Skeletal muscle tissue (tissue), 4 donors: ENCODE measurements around the gene CNPY1. TPM values are rescaled to one million over a fixed set of nuclear protein-coding genes. Genes with fewer than 3 reads are reported as not detected.
"Not testable (repeated sequence)": the region's sequence is repeated elsewhere in the genome, so short reads cannot be mapped to it uniquely, and the experiment has no call there.

Source experiments
- H3K27ac ChIP-seq: one replicate; pipeline ENCODE4 v1.7.0; 2013; ENCODE audit warnings: mild to moderate bottlenecking, low read depth, low read length, inconsistent platforms
- H3K27me3 ChIP-seq, 3 donors: one replicate each; pipeline ENCODE4 v1.7.0; 2013; ENCODE audit warnings: low read length in 3 of 3; ENCODE audit not compliant: control insufficient read depth in 3 of 3, insufficient read depth in 3 of 3
- H3K36me3 ChIP-seq, 3 donors: one replicate each; pipeline ENCODE4 v1.7.0; 2013; ENCODE audit warnings: low read length in 3 of 3; ENCODE audit not compliant: control insufficient read depth in 3 of 3, insufficient read depth in 3 of 3
- H3K4me1 ChIP-seq, 3 donors: one replicate each; pipeline ENCODE4 v1.7.0; 2013; ENCODE audit warnings: low read length in 3 of 3, mild to moderate bottlenecking in 3 of 3; ENCODE audit not compliant: control insufficient read depth in 3 of 3, insufficient read depth in 3 of 3
- H3K4me3 ChIP-seq, 3 donors: one replicate each; pipeline ENCODE4 v1.7.0; 2013; ENCODE audit warnings: low read length in 3 of 3
- H3K9ac ChIP-seq, 3 donors: one replicate each; pipeline ENCODE4 v1.7.0; 2013; ENCODE audit warnings: low read length in 3 of 3, mild to moderate bottlenecking in 3 of 3, moderate library complexity in 2 of 3, low read depth in 1 of 3
- H3K9me3 ChIP-seq, 3 donors: one replicate each; pipeline ENCODE4 v1.7.0; 2013; ENCODE audit warnings: low read length in 3 of 3; ENCODE audit not compliant: control insufficient read depth in 3 of 3
- total RNA-seq: library from RNA; depleted of rRNA; stranded (reverse); fragments of >200 nt; gene quantifications from one replicate; pipeline ENCODE4 v1.2.3, GENCODE V29; 2014
- donor health status: Osteomylitis.

CNPY1 gene
- total RNA-seq, 1 donor from 2014 or later = 0.52 TPM

DNA sequence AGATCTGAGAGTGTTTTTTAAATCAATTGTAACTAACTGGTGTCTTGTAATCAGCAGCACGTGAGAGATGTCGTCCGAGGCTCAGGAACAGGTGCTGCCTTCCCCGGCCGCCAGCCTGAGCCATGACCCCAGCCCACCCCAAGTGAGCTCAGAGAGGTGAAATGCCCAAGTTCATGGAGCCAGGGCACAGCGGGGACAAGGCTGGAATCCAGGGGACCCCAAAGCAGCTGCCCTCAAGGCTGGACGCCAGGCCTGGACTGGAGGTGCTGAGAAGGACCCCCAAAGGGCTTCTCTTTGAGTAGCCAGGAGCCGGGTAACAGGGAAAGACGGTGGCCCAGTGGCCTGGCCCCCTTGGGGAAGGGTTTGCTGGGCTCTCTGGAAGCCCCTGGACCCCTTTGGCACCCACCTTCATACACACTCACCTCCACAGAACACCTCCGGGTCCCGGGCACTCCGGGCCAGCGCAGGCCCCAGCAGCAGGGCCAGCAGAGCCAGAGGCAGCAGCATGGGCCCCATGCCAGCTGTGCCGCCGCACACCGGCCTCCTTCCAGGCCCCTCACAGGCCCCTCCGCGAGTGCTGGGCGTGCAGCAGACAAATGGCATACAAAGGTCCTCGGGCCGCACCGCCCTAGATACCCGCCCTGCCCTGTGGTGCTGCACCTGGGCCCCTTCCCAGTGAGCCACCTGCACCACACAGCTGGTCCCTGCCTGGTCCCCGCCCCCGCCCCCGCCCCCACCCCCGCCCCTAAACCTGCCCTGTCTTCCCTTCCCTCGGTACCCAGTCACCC is 24.0 kb upstream of the CNPY1 start:
- Histone ChIP-seq H3K27ac (no peak overlapping the region), H3K9me3 (no peaks in the 10 kb centered on the region), H3K36me3 (no peaks in the 10 kb centered on the region), H3K9ac (no peak overlapping the region), H3K4me1 (no peaks in the 10 kb centered on the region), H3K27me3 (peaks cover 5 to 17% (median 6%) of the 10 kb centered on the region in 3 donors), H3K4me3 (no peak overlapping the region)

- H3K4me3 ChIP-seq = no peak overlapping the region
- no peaks in the 10 kb centered on the region for H3K9me3 ChIP-seq
- no peaks in the 10 kb centered on the region for H3K4me1 ChIP-seq
- H3K9ac ChIP-seq = no peak overlapping the region
- H3K27ac ChIP-seq = no peak overlapping the region
- H3K27me3 ChIP-seq = peaks cover 5 to 17% (median 6%) of the 10 kb centered on the region in 3 donors
- H3K36me3 ChIP-seq = no peaks in the 10 kb centered on the region
These were observed 23.3 kb upstream of the CNPY1 start for GRCh38 chr7:155569681-155570080.

DNA sequence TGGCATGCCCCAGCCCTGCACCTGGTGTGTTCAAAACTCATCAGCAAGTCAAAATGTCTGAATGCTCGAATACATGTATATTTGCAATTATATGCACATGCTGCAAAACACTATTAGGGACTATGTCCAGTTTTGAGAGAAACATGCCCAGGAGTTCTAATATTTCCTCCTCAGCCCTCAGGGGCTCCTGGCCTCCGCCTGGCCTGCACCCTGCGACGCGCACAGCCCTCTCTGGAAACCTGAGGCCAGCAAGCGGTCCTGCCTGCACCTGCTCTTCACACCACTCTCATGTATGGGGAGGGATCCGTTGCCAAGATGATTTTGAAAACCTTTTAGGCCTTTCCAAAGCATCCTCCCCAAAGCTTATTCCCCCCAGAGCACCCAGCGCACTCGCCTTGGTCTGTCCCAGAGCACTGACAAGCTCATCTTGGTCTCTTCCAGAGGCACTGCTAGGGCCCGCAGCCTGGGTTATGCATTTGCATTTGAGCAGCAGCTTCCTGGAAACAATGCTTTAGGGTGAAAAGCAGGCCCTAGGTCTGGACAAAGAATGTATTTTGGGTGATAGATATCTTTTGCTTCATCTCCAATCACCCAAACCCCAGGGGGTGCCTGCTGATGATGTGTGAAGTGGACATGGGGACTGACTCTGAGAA is 22.6 kb upstream of the CNPY1 start:
- H3K4me3 ChIP-seq = no peak overlapping the region
- peaks cover 5 to 17% (median 6%) of the 10 kb centered on the region in 3 donors for H3K27me3 ChIP-seq
- no peaks in the 10 kb centered on the region for H3K36me3 ChIP-seq
- no peaks in the 10 kb centered on the region for H3K9me3 ChIP-seq
- no peak overlapping the region for H3K9ac ChIP-seq
- no peak overlapping the region for H3K27ac ChIP-seq
- no peaks in the 10 kb centered on the region for H3K4me1 ChIP-seq

DNA sequence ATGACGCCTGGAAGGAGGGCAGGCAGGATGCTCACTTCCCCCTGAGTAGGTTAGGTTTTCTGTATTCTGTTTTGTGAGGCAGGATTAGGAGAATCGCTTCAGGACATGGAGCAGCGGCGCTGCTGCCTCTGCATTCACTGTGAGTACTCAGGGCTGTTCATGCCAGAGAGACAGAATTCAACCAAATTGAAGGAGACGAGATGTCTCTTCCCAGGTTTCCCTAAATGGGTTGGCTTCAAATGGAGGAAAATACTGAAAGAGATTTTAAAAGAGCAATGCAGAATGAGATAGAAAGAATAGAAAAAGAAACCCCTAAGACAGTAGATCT is 21.9 kb upstream of the CNPY1 start:
- H3K27ac ChIP-seq = no peak overlapping the region
- H3K9me3 ChIP-seq = no peaks in the 10 kb centered on the region
- H3K27me3 ChIP-seq = peaks cover 5 to 17% (median 6%) of the 10 kb centered on the region in 3 donors

DNA sequence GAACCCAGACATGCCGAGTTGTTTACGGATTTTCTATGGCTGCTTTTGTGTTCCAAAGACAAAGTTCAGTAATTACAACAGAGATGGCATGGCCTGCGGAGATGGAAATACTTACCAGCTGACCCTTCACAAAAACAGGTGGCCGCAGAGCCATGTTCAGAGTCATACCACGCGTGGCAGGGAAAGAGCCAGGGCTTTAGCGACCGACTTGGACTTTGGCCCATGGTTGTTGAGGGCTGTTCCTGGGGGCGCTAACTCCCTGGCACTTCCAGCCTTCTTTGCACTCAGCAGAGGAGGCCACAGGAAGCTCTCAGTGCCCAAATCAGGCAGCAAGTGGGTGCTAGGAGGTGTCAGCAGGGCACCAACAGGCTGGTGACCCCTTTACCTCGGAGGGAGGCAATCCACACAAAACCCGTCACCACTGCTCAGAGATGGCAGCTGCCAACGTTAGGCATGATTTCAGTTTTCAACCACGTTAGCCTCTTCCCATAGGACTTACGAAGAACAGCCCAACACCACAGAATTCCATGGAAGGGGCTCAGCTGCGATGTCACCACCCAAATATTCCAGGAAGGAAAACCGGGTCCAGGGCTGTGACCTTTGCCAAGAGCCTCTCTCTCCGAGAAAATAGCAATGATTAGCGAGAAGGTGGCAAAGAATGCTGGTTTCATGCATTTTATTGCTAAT is 21.4 kb upstream of the CNPY1 start:
- Histone ChIP-seq H3K27me3 (peaks cover 5 to 17% (median 6%) of the 10 kb centered on the region in 3 donors), H3K36me3 (no peaks in the 10 kb centered on the region), H3K4me1 (no peaks in the 10 kb centered on the region), H3K27ac (no peak overlapping the region), H3K9ac (no peak overlapping the region), H3K4me3 (no peak overlapping the region), H3K9me3 (no peaks in the 10 kb centered on the region)

More for the DNA sequence above, 21.9 kb upstream of the CNPY1 start:
- H3K36me3 ChIP-seq = no peaks in the 10 kb centered on the region
- no peaks in the 10 kb centered on the region for H3K4me1 ChIP-seq
- H3K4me3 ChIP-seq = no peak overlapping the region
- no peak overlapping the region for H3K9ac ChIP-seq

GRCh38 chr7:155566011-155566836 is 19.9 kb upstream of the CNPY1 start:
- Histone ChIP-seq H3K4me3 (no peak overlapping the region), H3K27ac (no peak overlapping the region), H3K9me3 (no peaks in the 10 kb centered on the region), H3K36me3 (no peaks in the 10 kb centered on the region), H3K4me1 (no peaks in the 10 kb centered on the region), H3K9ac (no peak overlapping the region), H3K27me3 (peaks cover 0 to 8% (median 5%) of the 10 kb centered on the region in 3 donors)

DNA sequence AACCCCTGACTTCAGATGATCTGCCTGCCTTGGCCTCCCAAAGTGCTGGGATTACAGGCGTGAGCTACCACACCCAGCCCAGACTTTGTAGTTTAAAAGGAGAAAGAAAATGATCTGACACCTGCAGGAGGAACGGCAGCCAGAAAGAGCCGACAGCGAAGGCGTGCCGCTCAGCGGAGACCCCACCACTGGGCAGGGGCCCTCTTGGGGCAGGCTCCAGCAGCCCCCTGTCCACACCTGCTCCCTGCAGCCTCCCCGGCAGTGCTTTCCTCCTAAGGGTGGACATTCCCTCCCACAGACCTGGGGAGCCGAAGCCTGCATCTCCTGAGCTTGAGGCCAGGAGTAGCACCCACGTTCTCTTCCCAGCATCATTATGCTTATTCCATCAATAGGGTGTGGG is 19.2 kb upstream of the CNPY1 start:
- Histone ChIP-seq H3K9me3 (no peaks in the 10 kb centered on the region), H3K27me3 (peaks cover 0 to 11% (median 5%) of the 10 kb centered on the region in 3 donors), H3K9ac (no peak overlapping the region), H3K36me3 (no peaks in the 10 kb centered on the region), H3K27ac (no peak overlapping the region), H3K4me3 (no peak overlapping the region), H3K4me1 (no peaks in the 10 kb centered on the region)

- H3K27me3 ChIP-seq = peaks cover 0 to 22% (median 11%) of the 10 kb centered on the region in 3 donors
- not testable (repeated sequence) for H3K4me1 ChIP-seq, H3K27ac ChIP-seq
These were observed 16.6 kb upstream of the CNPY1 start for GRCh38 chr7:155562976-155563375.

GRCh38 chr7:155562106-155562505 is 15.7 kb upstream of the CNPY1 start:
- Histone ChIP-seq H3K27ac (no peak overlapping the region), H3K36me3 (no peaks in the 10 kb centered on the region), H3K9ac (no peak overlapping the region), H3K27me3 (peaks cover 0 to 25% (median 11%) of the 10 kb centered on the region in 3 donors), H3K4me3 (no peak overlapping the region), H3K4me1 (no peaks in the 10 kb centered on the region), H3K9me3 (no peaks in the 10 kb centered on the region)

More at GRCh38 chr7:155562976-155563375, 16.6 kb upstream of the CNPY1 start:
- H3K9ac ChIP-seq, H3K9me3 ChIP-seq, H3K4me3 ChIP-seq, H3K36me3 ChIP-seq: not testable (repeated sequence)
